ENCODE measurements around the gene MIEF1. TPM values are rescaled to one million over a fixed set of nuclear protein-coding genes. Genes with fewer than 3 reads are reported as not detected.

Gene MIEF1
- total and polyA plus RNA-seq, 2 of the 8 experiments (the other 6 are each of a cell fraction or from before 2014, with no cell fraction given) = 16.8 to 32.7 TPM

DNA sequence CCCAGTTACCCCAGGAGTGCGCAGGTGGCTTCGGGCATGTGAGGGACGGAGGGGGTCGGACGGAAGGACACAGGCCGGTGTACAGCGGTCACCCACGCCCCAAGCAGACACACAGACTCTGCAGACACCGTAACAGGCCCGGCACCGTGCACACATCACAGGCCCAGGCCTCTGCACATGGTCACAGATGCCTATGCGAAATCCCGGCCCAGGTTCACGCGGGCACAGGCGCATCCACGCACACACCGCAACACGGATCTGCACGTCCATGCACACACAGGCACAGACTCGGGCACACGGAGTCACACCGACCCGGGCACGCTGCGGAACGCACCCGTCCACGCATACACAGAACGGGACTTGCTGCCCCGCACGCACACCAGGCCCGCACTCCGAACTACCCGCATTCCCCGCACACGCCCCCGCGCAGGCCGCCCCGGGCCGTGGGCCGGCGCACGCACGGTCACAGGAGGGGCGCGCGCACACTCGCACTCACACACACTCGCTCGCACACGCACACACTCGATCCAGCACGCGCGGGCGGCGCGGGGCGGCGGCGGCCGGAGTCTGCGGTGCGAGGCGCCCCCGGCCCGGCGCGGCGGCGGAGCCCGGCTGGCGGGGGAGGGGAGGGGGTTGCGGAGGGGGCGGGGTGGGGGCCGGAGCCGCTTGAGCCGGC is 45.4 kb upstream of the MIEF1 start, which contains the start of gene MGAT3:
TSS of gene MGAT3 (plus strand) at position 491 of the 676 bp plus-strand sequence. CDS start 30,336 bp downstream, outside the sequence.
- H4K20me1 ChIP-seq (replicated peaks in 1 of 2; ENCODE audit: control insufficient read depth in 1 of 2, insufficient read depth in 2 of 2, low read length in 2 of 2) = peaks cover 0 to 6% of the 10 kb centered on the region in 2 experiments
- H3K4me1 ChIP-seq (replicated peaks in 1 of 4; ENCODE audit: control insufficient read depth in 3 of 4, insufficient read depth in 4 of 4, low read length in 3 of 4) = peaks cover 0 to 30% (median 20%) of the 10 kb centered on the region in 4 experiments; a peak in 6 of 7 replicates
- H3K18ac ChIP-seq (ENCODE audit: extremely low read depth, low read length) = peak within 1 kb of the TSS; percentile 71
- H3K27me3 ChIP-seq (replicated peaks in 1 of 4; ENCODE audit: control insufficient read depth in 3 of 4, extremely low read depth in 1 of 4, insufficient read depth in 3 of 4, low read length in 3 of 4) = peaks cover 5 to 24% (median 18%) of the 10 kb centered on the region in 4 experiments; a peak in 6 of 7 replicates
- H2AFZ ChIP-seq (ENCODE audit: low read length) = no peak within 1 kb of the TSS
- peak within 1 kb of the TSS; percentile 100 for H2BK12ac ChIP-seq (ENCODE audit: low read depth, low read length)
- DNase-seq (ENCODE audit: low read depth in 1 of 2, low spot score in 2 of 2) (no peak), FAIRE-seq (no peak)
- H2BK5ac ChIP-seq (ENCODE audit: low read depth, low read length) = peak within 1 kb of the TSS; percentile 63; the same call in 1 of the 2 replicates
- peak within 1 kb of the TSS; percentile 100; the same call in 1 of the 2 replicates for H2BK15ac ChIP-seq (ENCODE audit: low read length)
- H3K27ac ChIP-seq (ENCODE audit: low read depth, low read length) = no peak within 1 kb of the TSS
- CTCF ChIA-PET (ENCODE audit: partially characterized antibody) = no interaction called here
- peak within 1 kb of the TSS in 1 of 4 experiments; percentile 73; a peak in 1 of 7 replicates for H3K9ac ChIP-seq (replicated peaks in 1 of 4; ENCODE audit: extremely low read depth in 1 of 4, low read depth in 3 of 4, low read length in 3 of 4)
- H3K23me2 ChIP-seq (ENCODE audit: low read depth, low read length) = peaks cover 8% of the 10 kb centered on the region; the same call in 1 of the 2 replicates
- H3K4me3 ChIP-seq (ENCODE audit: extremely low read depth in 1 of 4, insufficient read depth in 2 of 4, low read depth in 3 of 4, low read length in 4 of 4) = peak within 1 kb of the TSS; percentile 46 to 89 (median 50)
- peak within 1 kb of the TSS; percentile 62 for H4K5ac ChIP-seq (ENCODE audit: insufficient read length, low read depth, low read length)
- H3K4ac ChIP-seq (replicated peaks; ENCODE audit: insufficient read length, low read depth, low read length) = no peak within 1 kb of the TSS
- H3K79me1 ChIP-seq (ENCODE audit: low read depth, low read length) = no peaks in the 10 kb centered on the region; the same call in 1 of the 2 replicates
- peak within 1 kb of the TSS; percentile 46 for H3K56ac ChIP-seq (replicated peaks; ENCODE audit: insufficient read length, low read depth, low read length)
- peak within 1 kb of the TSS; percentile 93 for H2AK5ac ChIP-seq (ENCODE audit: low read depth, low read length)
- POLR2A ChIA-PET (ENCODE audit: partially characterized antibody) = interaction anchor here (1.5 kb wide), 1 partner anchor 10 kb away, joined by 3 read pairs; no protein-coding TSS in a partner anchor
- no peaks in the 10 kb centered on the region for H3K9me3 ChIP-seq (ENCODE audit: insufficient read depth in 2 of 2, low read depth in 1 of 2, low read length in 1 of 2)
- H3K4me2 ChIP-seq (ENCODE audit: insufficient read depth in 1 of 2, low read depth in 2 of 2, low read length in 2 of 2) = peak within 1 kb of the TSS; percentile 65 to 80
- H4K91ac ChIP-seq (replicated peaks; ENCODE audit: insufficient read length, low read length) = peak within 1 kb of the TSS; percentile 99
- WGBS, 2 experiments (ENCODE audit: extremely low coverage in 1 of 2, insufficient coverage in 1 of 2, insufficient read length in 1 of 2, insufficient replicate concordance in 2 of 2, low coverage in 1 of 2, low lambda C conversion rate in 2 of 2, missing lambda C conversion rate in 1 of 2) = 41% methylated on average over 48 of the region's 80 CpGs; no CpG with 5 or more reads in 1 of the 2 experiments
- peak within 1 kb of the TSS; percentile 72; the same call in 1 of the 2 replicates for H2BK20ac ChIP-seq (ENCODE audit: low read length)
- H3K23ac ChIP-seq (ENCODE audit: insufficient read length) = no peak within 1 kb of the TSS
- no peaks in the 10 kb centered on the region for H3K36me3 ChIP-seq (ENCODE audit: control insufficient read depth in 2 of 4, insufficient read depth in 4 of 4, low read length in 3 of 4)
- peak within 1 kb of the TSS; percentile 91; the same call in 1 of the 2 replicates for H4K8ac ChIP-seq (ENCODE audit: extremely low read depth, insufficient read depth, low read length)
- H3K14ac ChIP-seq (ENCODE audit: insufficient read length) = no peak within 1 kb of the TSS
- no peaks in the 10 kb centered on the region for H3K79me2 ChIP-seq (ENCODE audit: control insufficient read depth in 1 of 2, insufficient read depth in 2 of 2, low read length in 2 of 2)
- H2BK120ac ChIP-seq (replicated peaks; ENCODE audit: low read depth, low read length) = peak within 1 kb of the TSS; percentile 90
- TF ChIP-seq MAFK (IDR thresholded peaks at IDR 0.05; ENCODE audit: low read depth, low read length) = no peak
- no peak for TF ChIP-seq JUN (IDR thresholded peaks at IDR 0.05; ENCODE audit: low read depth, low read length)
- TF ChIP-seq, protein P1, sequence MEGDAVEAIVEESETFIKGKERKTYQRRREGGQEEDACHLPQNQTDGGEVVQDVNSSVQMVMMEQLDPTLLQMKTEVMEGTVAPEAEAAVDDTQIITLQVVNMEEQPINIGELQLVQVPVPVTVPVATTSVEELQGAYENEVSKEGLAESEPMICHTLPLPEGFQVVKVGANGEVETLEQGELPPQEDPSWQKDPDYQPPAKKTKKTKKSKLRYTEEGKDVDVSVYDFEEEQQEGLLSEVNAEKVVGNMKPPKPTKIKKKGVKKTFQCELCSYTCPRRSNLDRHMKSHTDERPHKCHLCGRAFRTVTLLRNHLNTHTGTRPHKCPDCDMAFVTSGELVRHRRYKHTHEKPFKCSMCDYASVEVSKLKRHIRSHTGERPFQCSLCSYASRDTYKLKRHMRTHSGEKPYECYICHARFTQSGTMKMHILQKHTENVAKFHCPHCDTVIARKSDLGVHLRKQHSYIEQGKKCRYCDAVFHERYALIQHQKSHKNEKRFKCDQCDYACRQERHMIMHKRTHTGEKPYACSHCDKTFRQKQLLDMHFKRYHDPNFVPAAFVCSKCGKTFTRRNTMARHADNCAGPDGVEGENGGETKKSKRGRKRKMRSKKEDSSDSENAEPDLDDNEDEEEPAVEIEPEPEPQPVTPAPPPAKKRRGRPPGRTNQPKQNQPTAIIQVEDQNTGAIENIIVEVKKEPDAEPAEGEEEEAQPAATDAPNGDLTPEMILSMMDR (IDR thresholded peaks at IDR 0.05; ENCODE audit: control extremely low read depth in 1 of 3, insufficient read depth in 1 of 3, low read depth in 1 of 3, low read length in 3 of 3) = no peak
- TF ChIP-seq HDAC2 (IDR thresholded peaks at IDR 0.05; ENCODE audit: borderline replicate concordance in 1 of 2, low read depth in 2 of 2, low read length in 2 of 2) = 0 out of 4 replicates have a peak, but pooled peaks of 1 of the 2 experiments have one; percentile 31
- TF ChIP-seq SUZ12 (IDR thresholded peaks at IDR 0.05; ENCODE audit: low read length) = peak; percentile 29; the same call in 1 of the 2 replicates
- TF ChIP-seq POLR2AphosphoS5 (IDR thresholded peaks at IDR 0.05; ENCODE audit: low read depth, low read length) = no peak
